Lung (tissue), 12 donors: ENCODE measurements around the gene TRPC4AP. TPM values are rescaled to one million over a fixed set of nuclear protein-coding genes. Genes with fewer than 3 reads are reported as not detected.
"Not testable (repeated sequence)": the region's sequence is repeated elsewhere in the genome, so short reads cannot be mapped to it uniquely, and the experiment has no call there.

Experiments used
- ATAC-seq: fragments of 200-7000 bp; cut with Tn5 transposase; one replicate; pipeline ENCODE4 v1.9.1; 2020; ENCODE audit warnings: moderate number of reproducible peaks; ENCODE audit not compliant: insufficient read depth, low FRiP score
- DNase-seq, 3 donors: peaks; one replicate each; pipeline ENCODE4 v3.0.0-alpha.2; 2013 to 2017
- H3K27ac ChIP-seq, 2 donors: one replicate each; pipeline ENCODE4 v1.5.1; 2013; ENCODE audit warnings: mild to moderate bottlenecking in 2 of 2, moderate library complexity in 2 of 2, control low read depth in 1 of 2, inconsistent platforms in 1 of 2, low read depth in 1 of 2, low read length in 1 of 2
- H3K27me3 ChIP-seq, 3 donors: one replicate each; pipeline ENCODE4 v1.5.1; 2013; ENCODE audit warnings: low read length in 2 of 3; ENCODE audit not compliant: control insufficient read depth in 3 of 3, insufficient read depth in 3 of 3
- H3K36me3 ChIP-seq, 4 donors: one replicate each; pipeline ENCODE4 v1.5.1; 2013; ENCODE audit warnings: low read length in 4 of 4, mild to moderate bottlenecking in 1 of 4, moderate library complexity in 1 of 4; ENCODE audit not compliant: control insufficient read depth in 4 of 4, insufficient read depth in 4 of 4
- H3K4me1 ChIP-seq, 5 donors: one replicate each; pipeline ENCODE4 v1.5.1; 2013; ENCODE audit warnings: low read length in 5 of 5, mild to moderate bottlenecking in 2 of 5, moderate library complexity in 1 of 5; ENCODE audit not compliant: control insufficient read depth in 5 of 5, insufficient read depth in 5 of 5
- H3K4me3 ChIP-seq: one replicate; pipeline ENCODE4 v1.5.1; 2013; ENCODE audit warnings: mild to moderate bottlenecking, control low read depth, moderate library complexity
- H3K9ac ChIP-seq, 2 donors: one replicate each; pipeline ENCODE4 v1.5.1; 2013; ENCODE audit warnings: low read length in 2 of 2, control low read depth in 1 of 2; ENCODE audit not compliant: insufficient read depth in 1 of 2
- H3K9me3 ChIP-seq, 4 donors: one replicate each; pipeline ENCODE4 v1.5.1; 2013; ENCODE audit warnings: low read length in 3 of 4, mild to moderate bottlenecking in 1 of 4, moderate library complexity in 1 of 4; ENCODE audit not compliant: control insufficient read depth in 4 of 4, insufficient read depth in 3 of 4
- WGBS, 2 donors: extraction: QIAGEN DNeasy Blood & Tissue Kit; methylation state at CpG; one replicate each; pipeline ENCODE4 v1.1.7; 2013; 5-methylcytosine and 5-hydroxymethylcytosine counted together
- polyA plus RNA-seq, 2 donors: library from polyadenylated mRNA; stranded (reverse); fragments of 200-250 nt; gene quantifications; one replicate each; pipeline ENCODE4 v1.2.1, GENCODE V29; 2013
- total RNA-seq, 2 donors: library from RNA; depleted of rRNA in 1 of 2; stranded (reverse); fragments of >200 nt in 1 of 2; gene quantifications; one replicate each; pipeline ENCODE4 v1.2.1, GENCODE V29; 2014 to 2021
- TF ChIP-seq, protein P1 (sequence below): IDR thresholded peaks from 2 replicates; pipeline ENCODE4 v1.5.1; 2012; ENCODE audit warnings: mild to moderate bottlenecking; ENCODE audit errors: control extremely low read depth, extremely low read depth
- donor health status: control.
- donor health status: control.
- donor health status: Bipolar disorder and iron deficiency.
- donor health status: healthy.
- donor health status: DM: yes; HTN: yes; CAD: no.

Gene TRPC4AP
- total and polyA plus RNA-seq, 4 donors, result 37.6 to 62.5 (median 50.2) TPM

- ATAC-seq (no peak), DNase-seq (no peak)
- WGBS, 2 donors, result 82 to 86% methylated on average over 3 of the region's 3 CpGs
- Histone ChIP-seq H3K4me3 (no peak overlapping the region), H3K27ac (no peak overlapping the region), H3K9ac (no peak overlapping the region), H3K9me3 (no peaks in the 10 kb centered on the region), H3K4me1 (peaks cover 0 to 8% (median 2%) of the 10 kb centered on the region in 5 donors), H3K27me3 (no peaks in the 10 kb centered on the region), H3K36me3 (peaks cover 0 to 3% (median 1%) of the 10 kb centered on the region in 4 donors)
- TF ChIP-seq, protein P1, sequence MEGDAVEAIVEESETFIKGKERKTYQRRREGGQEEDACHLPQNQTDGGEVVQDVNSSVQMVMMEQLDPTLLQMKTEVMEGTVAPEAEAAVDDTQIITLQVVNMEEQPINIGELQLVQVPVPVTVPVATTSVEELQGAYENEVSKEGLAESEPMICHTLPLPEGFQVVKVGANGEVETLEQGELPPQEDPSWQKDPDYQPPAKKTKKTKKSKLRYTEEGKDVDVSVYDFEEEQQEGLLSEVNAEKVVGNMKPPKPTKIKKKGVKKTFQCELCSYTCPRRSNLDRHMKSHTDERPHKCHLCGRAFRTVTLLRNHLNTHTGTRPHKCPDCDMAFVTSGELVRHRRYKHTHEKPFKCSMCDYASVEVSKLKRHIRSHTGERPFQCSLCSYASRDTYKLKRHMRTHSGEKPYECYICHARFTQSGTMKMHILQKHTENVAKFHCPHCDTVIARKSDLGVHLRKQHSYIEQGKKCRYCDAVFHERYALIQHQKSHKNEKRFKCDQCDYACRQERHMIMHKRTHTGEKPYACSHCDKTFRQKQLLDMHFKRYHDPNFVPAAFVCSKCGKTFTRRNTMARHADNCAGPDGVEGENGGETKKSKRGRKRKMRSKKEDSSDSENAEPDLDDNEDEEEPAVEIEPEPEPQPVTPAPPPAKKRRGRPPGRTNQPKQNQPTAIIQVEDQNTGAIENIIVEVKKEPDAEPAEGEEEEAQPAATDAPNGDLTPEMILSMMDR, result no peak
These were observed 7.6 kb downstream of the TRPC4AP start for GRCh38 chr20:35084998-35085397.

- 56 to 82% methylated on average over 5 of the region's 5 CpGs for WGBS, 2 donors
- not testable (repeated sequence) for H3K4me1 ChIP-seq, ATAC-seq, H3K9me3 ChIP-seq, H3K27me3 ChIP-seq, H3K4me3 ChIP-seq, H3K9ac ChIP-seq, DNase-seq
- Histone ChIP-seq H3K27ac (peak overlapping the region in 1 of 2 donors; percentile 45), H3K36me3 (peaks cover 10 to 20% (median 15%) of the 10 kb centered on the region in 4 donors)
These were observed 12.3 kb downstream of the TRPC4AP start for GRCh38 chr20:35080348-35080642.

DNA sequence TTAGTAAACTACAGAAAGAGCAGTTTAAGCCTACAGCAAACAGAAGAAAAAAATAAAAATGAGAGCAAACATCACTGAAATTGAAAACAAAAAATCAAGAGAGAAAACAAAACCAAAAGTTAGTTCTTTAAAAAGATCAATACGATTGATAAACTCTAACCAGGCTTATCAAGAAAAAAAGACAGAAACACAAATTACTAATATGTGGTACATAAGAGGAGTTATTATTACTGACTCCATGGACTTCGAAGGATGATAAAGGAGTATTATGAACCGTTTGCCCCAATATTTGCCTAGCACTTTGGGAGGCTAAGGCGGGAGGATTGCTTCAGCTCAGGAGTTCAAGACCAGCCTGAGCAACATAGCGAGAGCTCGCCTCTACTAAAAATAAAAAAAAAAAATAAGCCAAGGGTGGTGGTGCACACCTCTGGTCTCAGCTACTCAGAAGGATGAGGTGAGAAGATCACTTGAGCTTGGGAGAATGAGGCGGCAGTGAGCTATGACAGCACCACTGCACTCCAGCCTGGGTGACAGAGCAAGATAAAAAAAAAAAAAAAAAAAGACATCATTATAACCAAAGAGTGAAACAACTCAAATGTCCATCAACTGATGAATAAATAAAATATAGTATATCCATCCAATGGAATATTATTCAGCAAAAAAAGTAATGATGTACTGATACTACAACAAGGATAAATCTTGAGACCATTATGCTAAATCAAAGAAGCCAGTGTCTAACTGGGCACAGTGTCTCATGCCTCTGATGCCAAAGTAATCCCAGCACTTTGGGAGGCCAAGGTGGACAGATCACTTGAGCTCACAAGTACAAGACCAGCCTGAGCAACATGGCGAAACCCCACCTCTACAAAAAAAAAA, 12.9 kb downstream of the TRPC4AP start:
- TF ChIP-seq, protein P1, result no peak
- Histone ChIP-seq H3K9ac (no peak overlapping the region), H3K9me3 (no peaks in the 10 kb centered on the region), H3K36me3 (peaks cover 10 to 17% (median 15%) of the 10 kb centered on the region in 4 donors), H3K27me3 (no peaks in the 10 kb centered on the region), H3K4me3 (no peak overlapping the region), H3K4me1 (no peaks in the 10 kb centered on the region), H3K27ac (no peak overlapping the region)
- DNase-seq (no peak), ATAC-seq (no peak)
- WGBS, 2 donors, result 78 to 96% methylated on average over 8 of the region's 8 CpGs

DNA sequence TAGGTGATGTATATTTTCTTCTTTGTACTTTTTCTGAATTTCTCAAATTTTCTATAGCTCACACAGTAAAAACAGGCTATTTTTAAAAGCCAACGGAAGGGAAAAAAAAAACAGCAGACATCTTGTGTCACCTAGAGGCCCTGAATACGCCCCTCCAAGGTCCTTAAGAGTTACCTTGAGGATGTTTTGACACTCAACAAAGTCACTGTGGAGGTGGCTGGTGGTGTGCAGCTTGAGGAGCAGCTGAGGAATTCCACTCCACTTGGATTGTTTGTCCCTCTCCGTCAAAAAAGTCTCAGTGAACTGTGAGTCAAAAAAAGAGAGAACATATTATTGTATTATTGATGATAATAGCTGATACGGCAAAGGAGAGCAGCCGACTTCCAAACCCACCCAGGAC, 14.7 kb downstream of the TRPC4AP start:
- H3K36me3 ChIP-seq, result peaks cover 10 to 17% (median 15%) of the 10 kb centered on the region in 4 donors
- no peaks in the 10 kb centered on the region for H3K4me1 ChIP-seq
- 82 to 91% methylated on average over 5 of the region's 5 CpGs for WGBS, 2 donors
- TF ChIP-seq, protein P1, result no peak
- DNase-seq, result no peak
- no peak overlapping the region for H3K27ac ChIP-seq
- no peak for ATAC-seq
- no peaks in the 10 kb centered on the region for H3K9me3 ChIP-seq
- no peaks in the 10 kb centered on the region for H3K27me3 ChIP-seq
- H3K4me3 ChIP-seq, result no peak overlapping the region
- H3K9ac ChIP-seq, result no peak overlapping the region
